GM21786 (cell line): ENCODE data around the gene TCF12.

Source experiments
- ATAC-seq: cut with Tn5 transposase; IDR thresholded peaks from one replicate; pipeline ENCODE4 v1.9.1; 2021; ENCODE audit not compliant: unreplicated experiment

Gene TCF12

DNA sequence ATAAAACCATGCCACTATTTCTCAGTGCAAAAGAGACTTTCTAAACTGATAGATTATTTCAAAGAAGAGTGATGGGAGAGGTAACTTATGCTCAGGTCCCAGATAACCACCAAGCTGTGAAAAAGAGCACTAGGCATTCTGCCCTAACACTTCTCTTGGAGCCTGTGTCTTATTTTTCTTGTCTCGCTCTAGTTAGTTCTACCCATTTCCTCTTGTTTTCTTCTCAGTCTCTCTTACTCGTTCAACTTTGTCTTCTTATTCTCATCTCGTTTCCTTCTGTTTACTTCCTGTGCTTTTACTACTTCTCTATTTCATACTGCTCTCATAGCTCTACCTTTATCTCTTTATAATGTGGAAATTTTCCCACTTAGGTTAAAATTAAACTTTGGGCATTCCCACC, 366.1 kb downstream of the TCF12 start:
- peak; percentile 44 for ATAC-seq

- no peak for ATAC-seq
These were observed 366.9 kb downstream of the TCF12 start for GRCh38 chr15:57285386-57285785.

GRCh38 chr15:57286446-57287122, 368.1 kb downstream of the TCF12 start:
- no peak for ATAC-seq

- no peak for ATAC-seq
These were observed 368.7 kb downstream of the TCF12 start for GRCh38 chr15:57287123-57287521.

DNA sequence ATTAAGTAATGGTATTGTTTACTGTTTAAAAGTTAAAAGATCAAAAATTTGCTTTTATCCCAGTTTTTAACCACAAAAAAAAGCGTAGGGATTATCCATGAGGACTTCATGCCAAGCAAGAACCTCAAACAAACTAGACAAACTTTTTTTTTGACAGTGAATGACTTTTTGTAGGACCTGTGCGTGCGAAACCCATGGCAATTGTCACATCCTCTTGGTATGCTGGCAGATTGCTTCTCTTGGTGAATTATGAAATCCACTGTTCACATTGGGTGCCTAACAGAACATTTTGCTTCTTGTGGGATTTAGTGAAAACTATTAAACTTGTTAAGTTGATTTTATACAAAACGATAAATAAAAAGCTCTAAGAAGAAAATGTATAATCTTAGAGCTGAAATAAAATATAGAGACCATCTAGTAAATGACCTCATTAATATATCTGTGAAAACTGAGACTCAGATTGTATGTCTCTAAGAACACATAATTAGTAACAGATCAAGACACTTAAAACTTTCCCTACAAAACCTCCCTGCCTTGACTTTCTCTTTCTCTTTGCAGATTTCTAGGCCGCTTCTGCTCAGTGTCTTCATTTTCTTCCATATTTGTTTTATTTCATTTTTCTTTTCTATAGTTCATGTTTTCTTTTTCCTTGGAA, 370.6 kb downstream of the TCF12 start:
- ATAC-seq, result no peak

DNA sequence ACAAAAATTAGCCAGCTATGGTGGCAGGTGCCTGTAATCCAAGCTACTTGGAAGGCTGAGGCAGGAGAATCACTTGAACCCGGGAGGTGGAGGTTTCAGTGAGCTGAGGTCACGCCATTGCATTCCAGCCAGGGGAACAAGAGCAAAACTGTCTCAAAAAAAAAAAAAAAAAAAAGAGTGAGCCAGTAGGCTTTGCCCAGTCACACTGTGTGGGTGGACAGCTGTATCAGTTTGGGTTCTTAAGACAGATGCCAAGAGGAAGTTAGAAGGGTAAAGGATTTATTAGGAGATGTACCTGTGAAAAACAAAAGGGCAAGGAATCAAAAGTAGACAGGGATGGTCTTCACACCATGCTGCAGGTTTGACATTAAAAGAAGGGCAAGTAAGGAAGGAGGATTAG, 371.7 kb downstream of the TCF12 start:
- ATAC-seq, result no peak

- ATAC-seq, result no peak
These were observed 372.4 kb downstream of the TCF12 start for GRCh38 chr15:57290826-57291225.

- ATAC-seq, result no peak
These were observed 378.2 kb downstream of the TCF12 start for GRCh38 chr15:57296473-57297162.

DNA sequence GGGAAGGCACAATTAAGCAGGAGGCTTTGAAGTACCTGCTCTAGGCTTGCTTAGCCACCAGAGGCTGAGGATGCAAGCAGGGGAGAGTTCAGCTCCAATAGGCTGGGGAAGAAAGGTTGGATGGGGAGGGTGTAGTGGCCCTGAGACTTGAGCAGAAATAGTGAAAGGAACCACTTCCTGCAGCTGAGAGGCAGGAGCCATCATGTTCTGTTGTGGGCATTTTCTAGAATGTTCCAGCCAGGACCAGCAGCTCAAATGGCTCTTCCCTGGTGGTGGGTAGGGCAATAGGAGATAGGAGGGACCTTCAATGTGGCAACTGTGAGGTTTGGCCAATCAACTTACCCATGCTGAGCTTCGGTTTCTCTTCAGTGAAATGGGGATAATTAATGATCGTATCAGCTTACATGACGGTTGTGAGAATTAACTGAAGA, 378.7 kb downstream of the TCF12 start:
- no peak for ATAC-seq

DNA sequence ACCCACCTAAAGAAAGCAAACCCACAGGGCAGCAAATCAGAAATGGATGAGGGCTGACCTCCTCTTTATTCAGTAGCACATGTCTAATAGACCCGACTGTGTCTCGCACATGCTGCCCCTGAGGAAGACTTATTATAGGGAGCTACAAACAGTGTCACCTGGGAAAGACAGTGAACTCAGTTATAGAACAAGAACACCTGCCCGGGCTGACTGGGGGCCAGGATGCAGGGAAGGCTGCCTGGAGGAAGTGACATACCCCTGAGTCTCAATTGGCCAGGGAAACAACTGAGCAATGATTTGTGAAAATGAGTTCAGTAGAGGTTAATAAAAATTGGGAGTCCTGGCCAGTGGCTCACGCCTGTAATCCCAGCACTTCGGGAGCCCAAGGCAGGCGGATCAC, 379.2 kb downstream of the TCF12 start:
- no peak for ATAC-seq

DNA sequence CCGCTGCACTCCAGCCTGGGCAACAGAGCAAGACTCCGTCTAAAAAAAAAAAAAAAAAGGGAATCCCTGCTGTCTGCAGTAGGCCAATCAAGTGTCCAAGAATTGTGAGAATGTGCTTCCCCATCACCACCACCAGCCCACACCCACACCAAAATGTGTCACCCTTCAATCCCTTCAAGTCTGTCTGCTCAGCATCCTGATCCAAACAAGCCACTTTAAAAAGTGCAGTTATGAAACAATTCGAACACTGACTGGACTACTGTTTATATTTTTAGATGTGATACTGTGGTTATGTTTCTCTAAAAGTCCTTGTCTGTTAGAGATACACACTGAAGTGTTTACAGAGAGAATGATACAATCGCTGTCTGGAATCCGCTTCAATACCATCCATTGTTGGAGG, 379.8 kb downstream of the TCF12 start:
- ATAC-seq, result no peak

GRCh38 chr15:57298843-57299550, 380.6 kb downstream of the TCF12 start:
- ATAC-seq, result no peak

- ATAC-seq, result no peak
These were observed 382.9 kb downstream of the TCF12 start for GRCh38 chr15:57301307-57301706.

- no peak for ATAC-seq
These were observed 384.3 kb downstream of the TCF12 start for GRCh38 chr15:57302640-57303257.

DNA sequence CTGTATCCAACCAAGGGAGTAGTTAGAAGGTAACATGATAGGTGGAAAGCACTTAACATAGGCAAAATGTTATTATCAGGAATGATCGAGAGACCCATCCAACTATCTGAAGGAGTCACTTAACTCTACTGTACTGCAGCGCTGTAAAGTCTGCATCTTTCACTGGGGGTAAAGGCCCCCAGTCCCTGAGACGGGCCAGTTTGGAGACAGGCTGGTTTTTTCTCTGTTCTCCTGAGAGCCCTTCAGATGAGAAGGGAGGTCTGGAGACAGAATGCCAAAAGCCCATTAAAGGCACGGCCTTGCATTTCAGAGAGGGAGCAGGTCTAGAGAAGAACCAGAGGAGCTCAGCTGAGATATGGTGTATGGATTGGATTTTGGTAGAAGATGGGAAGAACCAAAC, 386.6 kb downstream of the TCF12 start:
- ATAC-seq, result no peak

GRCh38 chr15:57306161-57306943, 387.9 kb downstream of the TCF12 start:
- ATAC-seq, result peak; percentile 60

- no peak for ATAC-seq
These were observed 388.5 kb downstream of the TCF12 start for GRCh38 chr15:57306944-57307411.

- no peak for ATAC-seq
These were observed 389.2 kb downstream of the TCF12 start for GRCh38 chr15:57307527-57308169.

- ATAC-seq, result no peak
These were observed 389.7 kb downstream of the TCF12 start for GRCh38 chr15:57308170-57308545.
